HepG2 (cell line): ENCODE results near the gene EIF2B1. TPM values are rescaled to one million over a fixed set of nuclear protein-coding genes. Genes with fewer than 3 reads are reported as not detected.

ENCODE experiments used
- ATAC-seq: fragments of 200-7000 bp; cut with Tn5 transposase; 3 replicates; pipeline ENCODE4 v1.9.1; 2020; ENCODE audit warnings: mild to moderate bottlenecking, moderate library complexity
- BruUV-seq: library from RNA; stranded (reverse); fragments of 400-500 nt; replicated peaks from 2 replicates; lab custom pipeline; 2021; lab: Mats Ljungman, UMichigan
- CTCF ChIA-PET: fragments of 300-600 bp; formaldehyde crosslinking; extraction: SDS; loops from one replicate; lab custom pipeline; 2021; ENCODE audit warnings: low total read pairs, inconsistent platforms, low intra/inter-chr PET ratio; lab: Yijun Ruan, JAX
- POLR2A ChIA-PET: fragments of 350-600 bp; sonication (Branson Sonifier 250); formaldehyde crosslinking; loops from one replicate; lab custom pipeline; 2020; ENCODE audit warnings: antibody characterized with exemption, inconsistent platforms; lab: Yijun Ruan, JAX
- DNase-seq: peaks from one replicate; pipeline ENCODE4 v3.0.0-alpha.2; 2015; ENCODE audit warnings: low spot score
- FAIRE-seq: peaks from 3 replicates; lab custom pipeline; 2011; peaks lifted over from hg19 to GRCh38; lab: Jason Lieb, UNC
- H2AFZ ChIP-seq: one replicate; pipeline ENCODE4 v1.6.1; 2011; ENCODE audit warnings: low read length, inconsistent platforms
- H3K27ac ChIP-seq: fragments of 300-600 bp; 3 replicates; pipeline ENCODE4 v1.8.0; 2011; ENCODE audit warnings: mixed run types, mild to moderate bottlenecking, mixed read lengths, low read length, inconsistent platforms; ENCODE audit not compliant: insufficient read depth; ENCODE audit errors: extremely low read length
- H3K27me3 ChIP-seq, 2 experiments: fragments of 200-600 bp in 1 of 2; 2 replicates in 1 of 2; 3 replicates in 1 of 2; pipeline versions ENCODE4 v1.6.0 to v1.8.0; 2011; ENCODE audit warnings: low read length in 2 of 2, mild to moderate bottlenecking in 2 of 2, moderate library complexity in 2 of 2, inconsistent platforms in 1 of 2; ENCODE audit not compliant: insufficient read depth in 2 of 2, control insufficient read depth in 1 of 2
- H3K36me3 ChIP-seq, 2 experiments: fragments of 200-600 bp in 1 of 2; replicated peaks in 1 of 2; 2 replicates in 1 of 2; 3 replicates in 1 of 2; pipeline versions ENCODE4 v1.5.1 to v1.8.0; 2011; ENCODE audit warnings: low read length in 2 of 2, inconsistent platforms in 1 of 2; ENCODE audit not compliant: insufficient read depth in 2 of 2, control insufficient read depth in 1 of 2
- H3K4me1 ChIP-seq: 2 replicates; pipeline ENCODE4 v1.5.1; 2012; ENCODE audit warnings: low read length, inconsistent platforms; ENCODE audit not compliant: insufficient read depth
- H3K4me2 ChIP-seq: 2 replicates; pipeline ENCODE4 v1.6.0; 2011; ENCODE audit warnings: low read depth, low read length, inconsistent platforms
- H3K4me3 ChIP-seq, 3 experiments: fragments of 200-600 bp in 1 of 3; sonication (generic), shearing (Covaris generic) in 1 of 3; replicated peaks in 1 of 3; 2 replicates each; pipeline ENCODE4 v1.5.1; 2011 to 2016; ENCODE audit warnings: low read length in 3 of 3, inconsistent platforms in 2 of 3, low read depth in 2 of 3, mild to moderate bottlenecking in 2 of 3, control low read depth in 1 of 3, mixed read lengths in 1 of 3; ENCODE audit not compliant: insufficient read depth in 1 of 3
- H3K79me2 ChIP-seq: one replicate; pipeline ENCODE4 v1.6.1; 2011; ENCODE audit warnings: low read length, inconsistent platforms; ENCODE audit not compliant: insufficient read depth
- H3K9ac ChIP-seq: 2 replicates; pipeline ENCODE4 v1.6.0; 2011; ENCODE audit warnings: mild to moderate bottlenecking, low read depth, low read length, inconsistent platforms; ENCODE audit not compliant: insufficient read depth
- H3K9me3 ChIP-seq: 2 replicates; pipeline ENCODE4 v1.5.1; 2012; ENCODE audit warnings: mild to moderate bottlenecking, low read length
- H4K20me1 ChIP-seq: 2 replicates; pipeline ENCODE4 v1.6.0; 2011; ENCODE audit warnings: inconsistent platforms, mild to moderate bottlenecking, low read length, moderate library complexity; ENCODE audit not compliant: insufficient read depth
- BCL6 ChIP-seq: IDR thresholded peaks from 2 replicates; pipeline ENCODE4 v1.6.1; 2016; ENCODE audit warnings: missing genetic modification reagents, missing compliant biosample characterization
- KMT2A ChIP-seq: sonication (generic); formaldehyde crosslinking; IDR thresholded peaks from 2 replicates; pipeline ENCODE4 v1.4.0; 2020; ENCODE audit warnings: missing genetic modification reagents
- PATZ1 ChIP-seq: sonication (generic); formaldehyde crosslinking; IDR thresholded peaks from 2 replicates; pipeline ENCODE4 v1.4.0; 2020; ENCODE audit warnings: missing genetic modification reagents
- TARDBP ChIP-seq: sonication (generic); formaldehyde crosslinking; IDR thresholded peaks from 2 replicates; pipeline ENCODE4 v1.8.0; 2022; ENCODE audit warnings: mild to moderate bottlenecking, missing genetic modification reagents
- ZXDC ChIP-seq: sonication (generic); formaldehyde crosslinking; IDR thresholded peaks from 2 replicates; pipeline ENCODE4 v1.5.0; 2020; ENCODE audit warnings: mild to moderate bottlenecking, missing genetic modification reagents
- WGBS: methylation state at CpG from one replicate; pipeline ENCODE4 v1.1.6; 2017; ENCODE audit warnings: low lambda C conversion rate; 5-methylcytosine and 5-hydroxymethylcytosine counted together
- in situ Hi-C: cut with HindIII; loops from 2 replicates; pipeline ENCODE4 v1.10.0; 2017; ENCODE audit warnings: low pct_unique_long_range_greater_than_20kb; ENCODE audit not compliant: extremely low pct_ligation_motif_present
- intact Hi-C: fragments of 100-400 bp; cut with micrococcal nuclease; formaldehyde crosslinking; loops from one replicate; pipeline ENCODE4 v1.10.0; 2022; ENCODE audit not compliant: unreplicated experiment
- polyA plus RNA-seq, 8 experiments: library from polyadenylated mRNA; depleted of rRNA in 3 of 8; stranded (reverse) in 7 of 8; unstranded in 1 of 8; fragments of >200 nt; fragmentation: Illumina TruSeq in 4 of 8; extraction: Trizol in 4 of 8; gene quantifications; 2 replicates each; pipeline versions ENCODE4 v1.2.1 to v1.2.3, GENCODE V29; 2011 to 2016; ENCODE audit warnings: low read depth in 4 of 8, missing spikeins in 1 of 8, mixed read lengths in 1 of 8; ENCODE audit not compliant: insufficient read depth in 1 of 8
- total RNA-seq, 5 experiments: library from RNA; depleted of rRNA; stranded (reverse); fragments of >200 nt; fragmentation: Illumina TruSeq; extraction: Trizol; gene quantifications; 2 replicates each; pipeline ENCODE4 v1.2.3, GENCODE V29; 2016; ENCODE audit warnings: low read depth in 1 of 5
- TF ChIP-seq, protein P1 (sequence below): sonication (generic); formaldehyde crosslinking; conservative IDR thresholded peaks from 2 replicates; pipeline ENCODE4 v1.4.0; 2020; ENCODE audit warnings: mild to moderate bottlenecking, missing genetic modification reagents, moderate library complexity
- TF ChIP-seq, protein P2 (sequence below), 2 experiments: sonication (generic) in 1 of 2; formaldehyde crosslinking in 1 of 2; IDR thresholded peaks; 2 replicates each; pipeline versions ENCODE4 v1.6.1 to v1.9.0; 2014 to 2022; ENCODE audit warnings: antibody characterized with exemption in 1 of 2, borderline replicate concordance in 1 of 2, inconsistent platforms in 1 of 2, low read depth in 1 of 2, missing genetic modification reagents in 1 of 2

Gene EIF2B1
- total and polyA plus RNA-seq, 2 of the 13 experiments (the other 11 are each of a cell fraction or from before 2014, with no cell fraction given) = 18.7 to 37.4 TPM

DNA sequence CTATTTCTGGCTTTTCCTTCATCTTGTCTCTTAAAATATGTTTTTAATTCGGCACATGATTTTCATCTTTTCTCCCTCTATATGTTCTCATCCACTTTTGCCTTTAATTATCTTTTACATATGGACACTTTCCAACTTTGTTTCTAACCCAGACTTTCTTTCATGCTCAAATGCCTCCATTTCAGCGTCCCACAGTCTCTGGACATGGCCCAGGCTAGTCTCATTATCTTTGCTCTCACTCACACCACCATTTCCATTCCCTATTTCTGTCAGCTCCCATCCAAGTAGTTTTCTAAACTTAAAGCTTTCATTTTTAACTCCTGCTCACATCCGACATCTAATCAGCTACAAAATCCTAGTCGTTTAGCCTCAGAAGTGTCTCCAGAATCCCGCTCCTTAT is 14.9 kb upstream of the EIF2B1 start:
- no peak for TF ChIP-seq KMT2A (CRISPR knock-in tag)
- TF ChIP-seq, protein P1, sequence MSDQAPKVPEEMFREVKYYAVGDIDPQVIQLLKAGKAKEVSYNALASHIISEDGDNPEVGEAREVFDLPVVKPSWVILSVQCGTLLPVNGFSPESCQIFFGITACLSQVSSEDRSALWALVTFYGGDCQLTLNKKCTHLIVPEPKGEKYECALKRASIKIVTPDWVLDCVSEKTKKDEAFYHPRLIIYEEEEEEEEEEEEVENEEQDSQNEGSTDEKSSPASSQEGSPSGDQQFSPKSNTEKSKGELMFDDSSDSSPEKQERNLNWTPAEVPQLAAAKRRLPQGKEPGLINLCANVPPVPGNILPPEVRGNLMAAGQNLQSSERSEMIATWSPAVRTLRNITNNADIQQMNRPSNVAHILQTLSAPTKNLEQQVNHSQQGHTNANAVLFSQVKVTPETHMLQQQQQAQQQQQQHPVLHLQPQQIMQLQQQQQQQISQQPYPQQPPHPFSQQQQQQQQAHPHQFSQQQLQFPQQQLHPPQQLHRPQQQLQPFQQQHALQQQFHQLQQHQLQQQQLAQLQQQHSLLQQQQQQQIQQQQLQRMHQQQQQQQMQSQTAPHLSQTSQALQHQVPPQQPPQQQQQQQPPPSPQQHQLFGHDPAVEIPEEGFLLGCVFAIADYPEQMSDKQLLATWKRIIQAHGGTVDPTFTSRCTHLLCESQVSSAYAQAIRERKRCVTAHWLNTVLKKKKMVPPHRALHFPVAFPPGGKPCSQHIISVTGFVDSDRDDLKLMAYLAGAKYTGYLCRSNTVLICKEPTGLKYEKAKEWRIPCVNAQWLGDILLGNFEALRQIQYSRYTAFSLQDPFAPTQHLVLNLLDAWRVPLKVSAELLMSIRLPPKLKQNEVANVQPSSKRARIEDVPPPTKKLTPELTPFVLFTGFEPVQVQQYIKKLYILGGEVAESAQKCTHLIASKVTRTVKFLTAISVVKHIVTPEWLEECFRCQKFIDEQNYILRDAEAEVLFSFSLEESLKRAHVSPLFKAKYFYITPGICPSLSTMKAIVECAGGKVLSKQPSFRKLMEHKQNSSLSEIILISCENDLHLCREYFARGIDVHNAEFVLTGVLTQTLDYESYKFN (CRISPR knock-in tag) = no peak
- TF ChIP-seq TARDBP (CRISPR knock-in tag) = no peak
- TF ChIP-seq, protein P2, sequence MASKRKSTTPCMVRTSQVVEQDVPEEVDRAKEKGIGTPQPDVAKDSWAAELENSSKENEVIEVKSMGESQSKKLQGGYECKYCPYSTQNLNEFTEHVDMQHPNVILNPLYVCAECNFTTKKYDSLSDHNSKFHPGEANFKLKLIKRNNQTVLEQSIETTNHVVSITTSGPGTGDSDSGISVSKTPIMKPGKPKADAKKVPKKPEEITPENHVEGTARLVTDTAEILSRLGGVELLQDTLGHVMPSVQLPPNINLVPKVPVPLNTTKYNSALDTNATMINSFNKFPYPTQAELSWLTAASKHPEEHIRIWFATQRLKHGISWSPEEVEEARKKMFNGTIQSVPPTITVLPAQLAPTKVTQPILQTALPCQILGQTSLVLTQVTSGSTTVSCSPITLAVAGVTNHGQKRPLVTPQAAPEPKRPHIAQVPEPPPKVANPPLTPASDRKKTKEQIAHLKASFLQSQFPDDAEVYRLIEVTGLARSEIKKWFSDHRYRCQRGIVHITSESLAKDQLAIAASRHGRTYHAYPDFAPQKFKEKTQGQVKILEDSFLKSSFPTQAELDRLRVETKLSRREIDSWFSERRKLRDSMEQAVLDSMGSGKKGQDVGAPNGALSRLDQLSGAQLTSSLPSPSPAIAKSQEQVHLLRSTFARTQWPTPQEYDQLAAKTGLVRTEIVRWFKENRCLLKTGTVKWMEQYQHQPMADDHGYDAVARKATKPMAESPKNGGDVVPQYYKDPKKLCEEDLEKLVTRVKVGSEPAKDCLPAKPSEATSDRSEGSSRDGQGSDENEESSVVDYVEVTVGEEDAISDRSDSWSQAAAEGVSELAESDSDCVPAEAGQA (IDR thresholded peaks at IDR 0.05; ENCODE audit: low read depth) = no peak
- TF ChIP-seq, protein P2 (CRISPR knock-in tag; IDR thresholded peaks at IDR 0.05; ENCODE audit: borderline replicate concordance) = no peak
- no peak for TF ChIP-seq ZXDC (CRISPR knock-in tag)
- no peak for TF ChIP-seq BCL6 (CRISPR knock-in tag)
- TF ChIP-seq PATZ1 = no peak
- ATAC-seq = no peak

More for the DNA sequence above, 14.9 kb upstream of the EIF2B1 start:
- no TSS peak for BruUV-seq
- H3K79me2 ChIP-seq = no peaks in the 10 kb centered on the region
- DNase-seq = no peak
- WGBS = 98% methylated on average over 5 of the region's 5 CpGs
- no peaks in the 10 kb centered on the region for H3K9me3 ChIP-seq
- POLR2A ChIA-PET = no interaction called here
- intact Hi-C loops = no loop called here
- H3K9ac ChIP-seq = no peak overlapping the region
- H3K4me2 ChIP-seq = no peak overlapping the region
- FAIRE-seq = no peak
- H3K27me3 ChIP-seq = no peaks in the 10 kb centered on the region
- no peak overlapping the region for H3K27ac ChIP-seq
- CTCF ChIA-PET = no interaction called here
- H4K20me1 ChIP-seq = no peaks in the 10 kb centered on the region
- in situ Hi-C loops = no loop called here
- no peaks in the 10 kb centered on the region for H3K4me1 ChIP-seq
- H3K36me3 ChIP-seq = peaks cover 20 to 72% of the 10 kb centered on the region in 2 experiments
- no peak overlapping the region for H3K4me3 ChIP-seq
- H2AFZ ChIP-seq = no peak overlapping the region
